HG02970 (cell line): Measurements from ENCODE around the gene NPTXR.
"Not testable (repeated sequence)": the region's sequence is repeated elsewhere in the genome, so short reads cannot be mapped to it uniquely, and the experiment has no call there.

Experiments
- ATAC-seq: cut with Tn5 transposase; IDR thresholded peaks from one replicate; pipeline ENCODE4 v1.9.1; 2021; ENCODE audit warnings: mild to moderate bottlenecking, moderate library complexity, moderate number of reproducible peaks; ENCODE audit not compliant: unreplicated experiment, low FRiP score

NPTXR gene

GRCh38 chr22:38805041-38805593 lies 38.7 kb downstream of the NPTXR start:
- not testable (repeated sequence) for ATAC-seq

- ATAC-seq: no peak
Measured at GRCh38 chr22:38802671-38803121, 41.1 kb downstream of the NPTXR start.

DNA sequence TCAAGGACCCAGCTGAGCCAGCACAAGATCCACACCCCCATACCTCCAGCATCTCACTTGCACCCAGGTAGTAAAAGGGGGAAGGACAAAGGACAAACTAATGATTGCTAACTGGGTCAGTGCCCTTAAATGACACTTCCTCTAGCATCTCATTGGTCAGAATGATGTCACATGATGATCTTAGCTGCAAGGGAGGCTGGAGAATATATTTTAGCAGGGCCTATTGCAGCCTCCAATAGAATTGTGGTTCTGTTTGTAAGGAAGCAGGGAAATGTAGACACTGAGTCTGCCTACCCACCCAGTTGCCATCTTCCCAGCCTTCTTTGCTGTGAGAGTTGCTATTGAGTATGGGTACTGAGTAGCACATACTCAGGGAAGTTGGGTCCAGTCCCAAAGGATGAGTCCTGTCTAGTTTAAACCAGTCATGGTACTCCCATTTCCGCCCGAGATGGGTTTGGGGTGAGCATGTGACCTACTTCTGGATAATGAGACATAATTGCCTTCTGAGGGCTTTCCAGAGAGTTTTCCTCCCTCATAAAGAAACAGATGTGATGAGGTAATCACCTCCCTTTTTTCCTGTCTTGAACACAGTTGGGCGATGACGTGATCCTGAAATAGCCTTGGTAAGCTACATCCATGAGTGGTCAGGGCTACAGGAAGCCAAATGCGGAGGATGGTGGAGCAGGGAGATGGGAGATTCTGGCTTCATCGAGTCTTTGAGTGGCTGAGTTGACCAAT lies 44.4 kb downstream of the NPTXR start:
- ATAC-seq: no peak

DNA sequence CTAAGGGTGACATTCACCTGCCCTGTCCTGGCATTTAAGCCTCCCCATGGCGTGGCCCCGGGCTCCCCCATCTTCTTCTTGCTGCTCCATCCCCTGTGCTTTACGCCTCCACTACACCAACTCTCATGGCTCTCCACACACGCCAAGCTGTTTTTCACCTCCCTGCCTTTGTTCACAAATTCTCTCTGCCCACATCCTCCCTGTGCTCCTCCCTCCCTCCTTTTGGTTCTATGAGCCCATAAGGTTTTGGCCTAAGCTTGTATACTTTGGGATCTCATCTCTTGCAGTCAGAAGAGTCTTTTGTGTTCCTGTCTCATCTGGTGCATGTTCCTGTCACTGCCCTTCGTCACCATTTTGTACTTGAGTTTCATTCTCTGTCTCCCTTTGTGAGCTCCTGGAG lies 45.3 kb downstream of the NPTXR start:
- no peak for ATAC-seq

DNA sequence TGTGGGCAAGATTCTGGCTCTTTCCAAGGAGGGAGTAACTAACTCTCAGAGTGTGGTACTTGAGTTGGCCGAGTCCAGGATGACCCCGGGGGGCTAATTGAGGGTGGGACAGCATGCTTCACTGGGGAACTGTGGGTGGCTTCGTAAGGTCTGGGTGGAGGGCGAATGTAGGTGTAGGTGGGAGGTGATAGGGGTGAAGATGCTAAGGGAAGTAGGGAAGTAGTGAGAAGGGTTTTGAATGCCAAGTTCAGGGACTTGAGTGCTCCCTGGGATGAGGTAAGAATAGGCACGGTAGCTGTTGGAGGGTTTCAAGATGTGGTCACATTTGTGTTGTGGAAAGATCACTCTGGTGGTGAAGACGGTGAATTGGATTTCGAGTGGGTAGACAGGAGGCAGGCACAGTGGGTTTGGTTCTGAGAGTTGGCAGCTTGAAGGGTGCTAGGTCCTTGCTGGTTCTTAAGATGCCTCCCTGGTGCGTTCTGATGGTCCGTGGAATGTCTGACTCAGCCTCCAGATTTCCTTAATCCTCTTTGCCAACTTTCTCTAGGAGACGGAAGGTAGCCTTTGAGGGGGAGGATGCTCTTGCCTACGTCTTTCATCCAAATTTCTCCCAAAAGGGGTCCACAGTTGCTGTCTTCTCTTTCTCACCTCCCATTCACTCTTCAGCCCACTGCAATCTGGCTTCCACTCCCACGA lies 47.4 kb downstream of the NPTXR start:
- ATAC-seq: no peak

GRCh38 chr22:38795569-38795968 lies 48.3 kb downstream of the NPTXR start:
- no peak for ATAC-seq

GRCh38 chr22:38793721-38794466 lies 49.9 kb downstream of the NPTXR start, which contains the start of gene DNAL4:
DNAL4 (minus strand) TSS chr22:38794143; CDS start chr22:38782731, 11,412 bp downstream.
- peak; percentile 94 for ATAC-seq

DNA sequence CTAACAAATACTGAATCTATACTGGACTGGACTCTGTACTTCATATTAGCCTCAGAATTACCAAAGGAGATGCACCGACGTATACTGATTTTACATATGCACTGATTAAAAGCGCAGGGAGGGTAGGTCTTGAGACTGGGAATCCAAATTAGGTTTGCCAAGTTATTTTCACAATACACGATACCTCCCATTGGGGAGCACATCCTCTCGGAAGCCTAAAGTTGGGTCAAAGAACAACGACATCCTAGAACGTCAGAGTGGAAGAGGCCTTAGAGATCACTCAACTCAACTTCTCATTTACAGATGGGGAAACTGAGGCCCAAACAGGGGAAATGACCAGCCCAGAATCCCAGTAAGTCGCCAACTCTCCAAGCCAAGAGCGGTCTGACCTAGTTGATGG lies 50.5 kb downstream of the NPTXR start:
- no peak for ATAC-seq

- ATAC-seq: no peak
Measured at GRCh38 chr22:38792833-38793232, 51.0 kb downstream of the NPTXR start.

DNA sequence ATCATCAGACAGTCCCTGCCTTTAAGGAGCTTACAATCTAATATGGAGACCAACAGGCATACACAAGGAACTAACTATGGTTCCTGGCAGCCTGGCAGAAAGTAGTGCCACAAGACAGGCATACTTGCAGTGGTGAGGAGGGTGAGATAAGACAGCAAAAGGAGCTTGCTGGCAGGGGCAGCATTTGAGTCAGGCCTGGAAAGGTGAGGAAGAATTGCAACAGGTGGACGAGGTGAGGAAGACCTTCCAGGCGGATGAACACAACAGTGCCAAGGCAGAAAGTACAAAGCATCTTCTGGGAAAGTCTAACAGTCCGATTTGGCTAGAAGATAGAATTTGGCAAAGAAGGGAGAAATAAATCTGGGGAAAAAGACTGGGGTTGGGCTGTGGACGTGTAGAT lies 54.2 kb downstream of the NPTXR start:
- ATAC-seq: no peak

- no peak for ATAC-seq
Measured at GRCh38 chr22:38788846-38789245, 55.0 kb downstream of the NPTXR start.

DNA sequence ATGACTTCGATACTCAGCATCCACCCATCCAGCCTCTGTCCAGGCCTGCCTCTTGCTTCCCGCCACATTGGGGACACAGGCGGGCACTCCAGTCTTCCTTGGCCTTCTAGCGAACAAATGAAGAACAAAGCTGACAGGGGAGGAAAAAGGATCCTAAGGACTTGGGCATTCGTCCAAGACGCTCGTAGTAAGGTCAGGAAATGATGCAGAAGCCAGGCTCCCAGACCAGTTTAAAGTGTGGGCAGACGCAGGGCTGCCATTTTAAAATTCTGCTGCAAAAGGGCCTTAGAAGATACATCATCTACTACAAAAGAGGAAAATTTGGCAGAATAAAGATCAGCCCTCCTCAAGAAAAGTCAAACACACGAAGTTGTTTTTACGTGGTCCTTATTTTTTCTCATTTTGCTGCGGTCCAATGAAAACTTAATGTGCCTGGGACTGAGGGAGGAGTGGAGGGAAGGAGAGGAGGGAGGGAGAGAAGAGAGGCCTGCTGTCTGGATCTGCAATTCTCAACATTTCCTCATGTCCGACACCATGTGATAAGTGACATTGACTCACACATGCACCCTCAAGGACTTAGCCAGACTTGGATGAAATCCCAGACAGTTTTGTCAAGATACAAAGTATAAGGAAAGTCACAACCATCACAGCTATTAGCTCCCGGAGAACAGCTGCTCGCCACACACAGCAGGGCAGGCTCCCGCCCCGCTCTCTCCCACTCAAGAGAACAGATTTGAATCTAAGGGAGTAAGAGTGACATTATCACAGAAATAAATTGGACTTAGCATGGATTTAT lies 55.6 kb downstream of the NPTXR start:
- no peak for ATAC-seq

- ATAC-seq: no peak
Measured at GRCh38 chr22:38786631-38787030, 57.2 kb downstream of the NPTXR start.

DNA sequence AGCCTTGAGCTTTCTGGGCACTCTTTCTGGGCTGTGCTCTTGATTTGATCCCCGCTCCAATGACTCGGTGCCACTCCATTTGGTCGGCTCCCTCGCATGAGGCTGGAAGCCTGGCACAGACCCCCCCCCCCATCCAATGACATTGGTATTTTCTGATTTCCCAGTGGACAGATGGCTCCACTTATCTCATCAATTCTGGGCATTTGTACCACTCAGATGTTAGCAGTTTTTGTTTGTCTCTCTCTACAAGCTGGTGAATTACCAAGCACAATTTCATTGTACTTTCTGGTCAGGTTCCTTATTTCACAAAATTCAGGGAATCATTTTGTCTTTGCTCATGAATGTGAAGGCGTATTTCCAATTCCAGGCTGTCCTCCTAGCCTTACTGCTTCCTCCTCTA lies 59.0 kb downstream of the NPTXR start:
- no peak for ATAC-seq

- no peak for ATAC-seq
Measured at GRCh38 chr22:38784035-38784434, 59.8 kb downstream of the NPTXR start.

DNA sequence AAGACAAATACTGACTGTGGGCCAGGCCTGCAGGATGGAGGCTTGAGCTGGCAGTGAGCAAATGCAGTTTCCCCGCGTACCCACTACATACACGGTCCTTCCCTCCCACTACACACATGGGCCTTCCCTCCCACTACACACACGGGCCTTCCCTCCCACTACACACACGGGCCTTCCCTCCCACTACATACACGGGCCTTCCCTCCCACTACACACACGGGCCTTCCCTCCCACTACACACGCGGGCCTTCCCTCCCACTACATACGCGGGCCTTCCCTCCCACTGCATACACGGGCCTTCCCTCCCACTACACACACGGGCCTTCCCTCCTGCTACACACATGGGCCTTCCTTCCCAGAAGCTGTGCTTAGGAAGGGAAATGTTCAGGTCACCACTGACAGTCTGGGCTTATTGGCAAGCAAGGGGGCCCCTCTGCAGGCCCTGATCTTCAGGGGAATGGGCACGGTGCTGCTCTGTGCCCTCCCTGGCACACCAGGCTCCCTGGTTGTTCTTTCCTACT lies 60.7 kb downstream of the NPTXR start:
- ATAC-seq: no peak

- no peak for ATAC-seq
Measured at GRCh38 chr22:38782402-38783094, 61.3 kb downstream of the NPTXR start.

- ATAC-seq: no peak
Measured at GRCh38 chr22:38781033-38781432, 62.8 kb downstream of the NPTXR start.

GRCh38 chr22:38777087-38777671 lies 66.6 kb downstream of the NPTXR start:
- ATAC-seq: no peak
